ENCODE results near the gene SH3GL1.
"Not testable (repeated sequence)": the region's sequence is repeated elsewhere in the genome, so short reads cannot be mapped to it uniquely, and the experiment has no call there.

SH3GL1 gene

DNA sequence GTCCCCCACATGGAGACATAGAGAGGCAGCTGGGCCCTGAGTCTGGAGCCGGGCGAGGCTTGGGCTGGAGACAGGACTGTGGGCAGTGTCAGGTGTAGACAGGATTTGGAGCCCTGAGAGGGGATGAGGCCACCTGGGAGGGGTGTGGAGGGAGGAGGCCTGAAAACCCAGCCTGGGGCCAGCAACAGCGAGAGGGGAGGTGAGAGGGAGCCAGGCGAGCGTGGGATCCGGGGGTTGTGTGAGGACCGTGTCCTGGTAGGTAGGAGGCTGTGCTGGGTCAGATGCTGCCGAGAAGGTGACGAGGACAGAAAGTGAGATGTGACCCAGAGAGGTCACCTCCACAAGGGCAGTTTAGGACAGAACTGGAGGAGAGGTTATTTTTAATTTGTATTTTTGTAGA is 49.6 kb downstream of the SH3GL1 start:
- Histone ChIP-seq H3K9me3 (no peaks in the 10 kb centered on the region), H3K36me3 (replicated peaks) (peaks cover 24% of the 10 kb centered on the region), H3K4me3 (no peak overlapping the region), H3K27me3 (ENCODE audit: low read depth) (no peaks in the 10 kb centered on the region), H3K4me1 (no peaks in the 10 kb centered on the region)
- in situ Hi-C loops (cut with MboI; ENCODE audit: low sequenced_read_pairs), result loop anchor here (5.0 kb wide), 1 partner anchor 83 kb away; no protein-coding TSS in a partner anchor
- no peak for DNase-seq (ENCODE audit: low spot score in 2 of 2)

GRCh38 chr19:4350111-4350510 is 50.2 kb downstream of the SH3GL1 start:
- H3K27me3 ChIP-seq (ENCODE audit: low read depth), result no peaks in the 10 kb centered on the region
- H3K9me3 ChIP-seq, result no peaks in the 10 kb centered on the region
- H3K36me3 ChIP-seq (replicated peaks), result peaks cover 24% of the 10 kb centered on the region
- in situ Hi-C loops (cut with MboI; ENCODE audit: low sequenced_read_pairs), result loop anchor here (5.0 kb wide), 1 partner anchor 83 kb away; no protein-coding TSS in a partner anchor
- DNase-seq (ENCODE audit: low spot score in 2 of 2), result no peak
- no peaks in the 10 kb centered on the region for H3K4me1 ChIP-seq
- H3K4me3 ChIP-seq, result no peak overlapping the region

DNA sequence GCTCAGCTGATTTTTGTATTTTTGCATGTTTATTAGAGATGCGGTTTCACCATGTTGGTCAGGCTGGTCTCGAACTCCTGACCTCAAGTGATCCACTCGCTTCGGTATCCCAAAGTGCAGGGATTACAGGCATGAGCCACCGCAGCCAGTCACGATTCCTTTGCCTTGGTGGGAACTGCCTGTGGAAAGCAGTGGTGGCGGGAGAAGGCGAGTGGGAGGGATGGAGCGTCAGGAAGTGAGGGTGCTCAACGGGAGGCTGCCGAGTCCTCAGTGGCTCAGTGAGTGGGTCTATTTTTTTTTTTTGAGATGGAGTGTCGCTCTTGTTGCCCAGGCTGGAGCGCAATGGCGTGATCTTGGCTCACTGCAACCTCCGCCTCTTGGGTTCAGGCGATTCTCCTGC is 51.1 kb downstream of the SH3GL1 start:
- peaks cover 20% of the 10 kb centered on the region for H3K36me3 ChIP-seq (replicated peaks)
- H3K4me3 ChIP-seq; DNase-seq (ENCODE audit: low spot score in 2 of 2); H3K27me3 ChIP-seq (ENCODE audit: low read depth); in situ Hi-C loops (cut with MboI; ENCODE audit: low sequenced_read_pairs); H3K9me3 ChIP-seq; H3K4me1 ChIP-seq: not testable (repeated sequence)

- in situ Hi-C loops (cut with MboI; ENCODE audit: low sequenced_read_pairs), result no loop called here
- no peak for DNase-seq (ENCODE audit: low spot score in 2 of 2)
- H3K9me3 ChIP-seq, result no peaks in the 10 kb centered on the region
- no peak overlapping the region for H3K4me3 ChIP-seq
- no peaks in the 10 kb centered on the region for H3K4me1 ChIP-seq
- H3K27me3 ChIP-seq (ENCODE audit: low read depth), result no peaks in the 10 kb centered on the region
- H3K36me3 ChIP-seq (replicated peaks), result peaks cover 16% of the 10 kb centered on the region
These were observed 52.8 kb downstream of the SH3GL1 start for GRCh38 chr19:4347521-4347920.

- Histone ChIP-seq H3K4me1 (peaks cover 2% of the 10 kb centered on the region), H3K4me3 (no peak overlapping the region), H3K9me3 (no peaks in the 10 kb centered on the region), H3K27me3 (ENCODE audit: low read depth) (no peaks in the 10 kb centered on the region), H3K36me3 (replicated peaks) (peaks cover 16% of the 10 kb centered on the region)
- DNase-seq (ENCODE audit: low spot score in 2 of 2), result no peak
- in situ Hi-C loops (cut with MboI; ENCODE audit: low sequenced_read_pairs), result no loop called here
These were observed 54.3 kb downstream of the SH3GL1 start for GRCh38 chr19:4346020-4346383.

GRCh38 chr19:4345342-4346019 is 54.9 kb downstream of the SH3GL1 start:
- Histone ChIP-seq H3K4me1 (peaks cover 2% of the 10 kb centered on the region), H3K4me3 (no peak overlapping the region), H3K27me3 (ENCODE audit: low read depth) (no peaks in the 10 kb centered on the region), H3K9me3 (no peaks in the 10 kb centered on the region), H3K36me3 (replicated peaks) (peaks cover 16% of the 10 kb centered on the region)
- in situ Hi-C loops (cut with MboI; ENCODE audit: low sequenced_read_pairs), result no loop called here
- DNase-seq (ENCODE audit: low spot score in 2 of 2), result no peak

GRCh38 chr19:4343370-4344307 is 56.7 kb downstream of the SH3GL1 start, which contains the start of gene MPND:
Gene MPND, plus strand, starts transcription at chr19:4343562. Its CDS starts 32 bp downstream, at chr19:4343594.
- DNase-seq (ENCODE audit: low spot score in 2 of 2), result peak; percentile 76 to 94
- H3K36me3 ChIP-seq (replicated peaks), result peaks cover 12% of the 10 kb centered on the region
- peaks cover 2% of the 10 kb centered on the region for H3K4me1 ChIP-seq
- H3K4me3 ChIP-seq, result peak within 1 kb of the TSS; percentile 44
- H3K27me3 ChIP-seq (ENCODE audit: low read depth), result no peaks in the 10 kb centered on the region
- in situ Hi-C loops (cut with MboI; ENCODE audit: low sequenced_read_pairs), result no loop called here
- no peaks in the 10 kb centered on the region for H3K9me3 ChIP-seq

GRCh38 chr19:4342615-4343369 is 57.6 kb downstream of the SH3GL1 start:
- peaks cover 12% of the 10 kb centered on the region for H3K36me3 ChIP-seq (replicated peaks)
- in situ Hi-C loops (cut with MboI; ENCODE audit: low sequenced_read_pairs), result no loop called here
- H3K27me3 ChIP-seq (ENCODE audit: low read depth), result no peaks in the 10 kb centered on the region
- H3K9me3 ChIP-seq, result no peaks in the 10 kb centered on the region
- H3K4me1 ChIP-seq, result peaks cover 7% of the 10 kb centered on the region
- peak overlapping the region; percentile 44 for H3K4me3 ChIP-seq
- DNase-seq (ENCODE audit: low spot score in 2 of 2), result peak; percentile 97 to 100

GRCh38 chr19:4342314-4342614 is 58.1 kb downstream of the SH3GL1 start:
- Histone ChIP-seq H3K36me3 (replicated peaks) (peaks cover 9% of the 10 kb centered on the region), H3K27me3 (ENCODE audit: low read depth) (no peaks in the 10 kb centered on the region), H3K9me3 (no peaks in the 10 kb centered on the region), H3K4me3 (peak overlapping the region; percentile 44), H3K4me1 (peaks cover 7% of the 10 kb centered on the region)
- in situ Hi-C loops (cut with MboI; ENCODE audit: low sequenced_read_pairs), result no loop called here
- no peak for DNase-seq (ENCODE audit: low spot score in 2 of 2)

GRCh38 chr19:4338441-4339355 is 61.6 kb downstream of the SH3GL1 start, which contains the start of gene STAP2:
Gene STAP2, minus strand, starts transcription at chr19:4338827. Its CDS starts 74 bp downstream, at chr19:4338753.
- Histone ChIP-seq H3K4me3 (peak within 1 kb of the TSS; percentile 7; the same call in 1 of the 2 replicates), H3K4me1 (peaks cover 7% of the 10 kb centered on the region), H3K36me3 (replicated peaks) (no peaks in the 10 kb centered on the region), H3K27me3 (ENCODE audit: low read depth) (no peaks in the 10 kb centered on the region), H3K9me3 (no peaks in the 10 kb centered on the region)
- in situ Hi-C loops (cut with MboI; ENCODE audit: low sequenced_read_pairs), result no loop called here
- no peak for DNase-seq (ENCODE audit: low spot score in 2 of 2)

DNA sequence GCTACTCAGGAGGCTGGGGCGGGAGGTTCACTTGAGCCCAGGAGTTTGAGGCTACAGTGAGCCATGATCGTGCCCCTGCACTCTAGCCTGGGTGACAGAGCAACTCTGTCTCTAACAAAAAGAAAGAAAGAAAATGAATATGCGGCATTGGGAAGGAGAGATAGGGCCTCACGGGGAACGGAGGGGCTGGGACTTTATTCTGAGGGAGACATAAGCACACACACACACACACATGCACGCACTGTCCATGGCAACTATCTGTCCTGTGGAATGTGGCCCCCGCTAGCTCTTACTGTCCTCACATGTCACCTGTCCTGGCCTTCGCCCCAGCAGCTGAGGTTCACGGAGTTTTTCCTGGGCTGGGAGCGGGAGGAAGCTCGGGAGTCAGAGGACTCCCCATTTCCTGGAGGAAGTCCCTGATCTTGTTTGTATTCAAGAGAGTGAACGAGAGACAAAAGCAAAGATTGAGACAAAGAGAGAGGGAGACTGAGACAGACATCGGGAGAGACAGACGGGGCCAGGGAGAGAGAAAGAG is 62.4 kb downstream of the SH3GL1 start:
- H3K9me3 ChIP-seq, result no peaks in the 10 kb centered on the region
- H3K4me1 ChIP-seq, result peaks cover 7% of the 10 kb centered on the region
- H3K36me3 ChIP-seq (replicated peaks), result no peaks in the 10 kb centered on the region
- in situ Hi-C loops (cut with MboI; ENCODE audit: low sequenced_read_pairs), result no loop called here
- DNase-seq (ENCODE audit: low spot score in 2 of 2), result no peak
- peak overlapping the region; percentile 7; the same call in 1 of the 2 replicates for H3K4me3 ChIP-seq
- no peaks in the 10 kb centered on the region for H3K27me3 ChIP-seq (ENCODE audit: low read depth)

DNA sequence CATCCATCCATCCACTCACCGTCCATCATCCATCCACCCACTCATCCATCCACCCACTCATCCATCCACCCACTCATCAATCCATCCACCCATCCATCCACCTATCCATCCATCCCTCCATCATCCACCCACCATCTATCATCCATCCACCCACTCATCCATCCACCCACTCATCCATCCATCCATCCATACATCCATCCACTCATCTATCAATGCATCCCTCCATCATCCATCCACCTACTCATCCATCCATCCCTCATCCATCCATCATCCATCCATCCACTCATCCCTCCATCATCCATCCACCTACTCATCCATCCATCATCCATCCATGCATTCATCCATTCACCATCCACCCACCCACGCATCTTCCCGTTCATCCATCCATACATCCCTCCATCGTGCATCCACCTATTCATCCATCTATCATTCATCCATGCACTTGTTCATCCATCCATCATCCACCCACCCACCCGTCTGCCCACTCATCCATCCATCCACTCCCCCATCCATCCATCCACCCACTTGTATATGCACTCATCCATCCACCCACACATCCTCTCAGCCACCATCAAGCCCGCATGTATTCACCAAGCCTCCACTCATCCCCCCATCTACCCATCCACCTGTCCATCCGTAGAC is 65.3 kb downstream of the SH3GL1 start:
- DNase-seq (ENCODE audit: low spot score in 2 of 2), result no peak
- in situ Hi-C loops (cut with MboI; ENCODE audit: low sequenced_read_pairs), result no loop called here
- no peak overlapping the region for H3K4me3 ChIP-seq
- no peaks in the 10 kb centered on the region for H3K27me3 ChIP-seq (ENCODE audit: low read depth)
- H3K36me3 ChIP-seq (replicated peaks), result no peaks in the 10 kb centered on the region
- H3K9me3 ChIP-seq, result no peaks in the 10 kb centered on the region
- peaks cover 5% of the 10 kb centered on the region for H3K4me1 ChIP-seq
